Measurements from ENCODE around the gene NR5A2.

The NR5A2 gene

DNA sequence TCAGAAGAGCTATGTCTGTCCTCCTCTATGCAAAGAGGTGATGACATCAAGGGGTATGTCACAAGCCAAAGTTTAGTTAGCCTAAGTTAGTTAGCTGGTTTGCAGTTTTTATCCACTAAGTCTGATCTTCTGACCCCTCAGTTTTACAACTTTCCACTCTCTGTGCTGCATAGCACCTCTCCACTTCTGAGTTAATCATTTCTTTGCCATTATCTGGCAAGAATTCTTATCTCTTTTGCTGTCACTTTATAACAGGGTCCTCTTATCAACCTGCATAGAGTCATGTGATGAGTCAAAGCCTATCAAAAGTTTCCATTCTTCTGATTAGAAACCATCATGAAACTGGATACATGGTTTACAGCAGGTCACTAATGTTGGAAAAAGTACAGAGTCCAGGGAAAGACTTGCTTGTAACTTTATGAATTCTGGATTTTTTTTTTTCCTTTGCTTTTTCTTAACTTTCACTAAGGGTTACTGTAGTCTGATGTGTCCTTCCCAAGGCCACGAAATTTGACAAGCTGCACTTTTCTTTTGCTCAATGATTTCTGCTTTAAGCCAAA lies at the start of gene NR5A2:
Gene NR5A2 (plus strand): TSS at position 447 of the 560 bp plus-strand sequence. CDS start 138 bp downstream, outside the sequence.
- CTCF ChIA-PET, result no interaction called here

GRCh38 chr1:199978408-199978940 lies 49.0 kb upstream of the NR5A2 start:
- TF ChIP-seq TRIM28 (IDR thresholded peaks at IDR 0.05; ENCODE audit: borderline replicate concordance, low read length) (no peak), ZEB2 (tag by site-specific recombination; IDR thresholded peaks at IDR 0.05) (no peak), ZBTB7A (tag by site-specific recombination; IDR thresholded peaks at IDR 0.05; ENCODE audit: low read depth) (no peak), ZNF223 (tag by site-specific recombination; IDR thresholded peaks at IDR 0.05) (no peak), ZNF433 (tag by site-specific recombination; IDR thresholded peaks at IDR 0.05; ENCODE audit: low read depth) (no peak), GLIS1 (tag by site-specific recombination; IDR thresholded peaks at IDR 0.05) (no peak), SALL2 (tag by site-specific recombination; IDR thresholded peaks at IDR 0.05; ENCODE audit: borderline replicate concordance) (no peak), ZSCAN18 (tag by site-specific recombination; IDR thresholded peaks at IDR 0.05) (no peak), SCRT1 (tag by site-specific recombination; IDR thresholded peaks at IDR 0.05; ENCODE audit: borderline replicate concordance) (no peak), ZNF221 (tag by site-specific recombination; IDR thresholded peaks at IDR 0.05; ENCODE audit: borderline replicate concordance) (no peak), PRDM4 (tag by site-specific recombination; IDR thresholded peaks at IDR 0.05) (no peak), ZNF514 (tag by site-specific recombination; IDR thresholded peaks at IDR 0.05) (no peak), ZNF140 (tag by site-specific recombination; IDR thresholded peaks at IDR 0.05) (no peak)
- no peaks in the 10 kb centered on the region for H3K9me3 ChIP-seq (ENCODE audit: control insufficient read depth, insufficient read depth, low read depth, low read length)
- CTCF ChIA-PET, result no interaction called here
- no peak overlapping the region for H3K4me3 ChIP-seq (ENCODE audit: low read depth, low read length)
- POLR2A ChIA-PET, result no interaction called here
- no peaks in the 10 kb centered on the region for H3K4me1 ChIP-seq (ENCODE audit: control insufficient read depth, insufficient read depth, low read length)
- H3K36me3 ChIP-seq (ENCODE audit: control insufficient read depth in 2 of 2, insufficient read depth in 1 of 2, low read length in 2 of 2), result no peaks in the 10 kb centered on the region
- H3K27ac ChIP-seq (ENCODE audit: extremely low read depth, low read depth, low read length), result no peak overlapping the region

More for the DNA sequence above, at the start of gene NR5A2:
- H3K27ac ChIP-seq (ENCODE audit: extremely low read depth, low read depth, low read length), result no peak within 1 kb of the TSS
- peaks cover 6% of the 10 kb centered on the region for H3K4me1 ChIP-seq (ENCODE audit: control insufficient read depth, insufficient read depth, low read length)
- TF ChIP-seq GLIS1 (tag by site-specific recombination; IDR thresholded peaks at IDR 0.05) (no peak), ZNF777 (tag by site-specific recombination; IDR thresholded peaks at IDR 0.05; ENCODE audit: borderline replicate concordance) (no peak), TRIM28 (IDR thresholded peaks at IDR 0.05; ENCODE audit: borderline replicate concordance, low read length) (no peak), ZNF335 (tag by site-specific recombination; conservative IDR thresholded peaks at IDR 0.05) (peak; percentile 27; the same call in 1 of the 2 replicates), PRDM1 (tag by site-specific recombination; IDR thresholded peaks at IDR 0.05) (0 out of 2 replicates have a peak, but pooled peaks have one; percentile 16)
- H3K4me3 ChIP-seq (ENCODE audit: low read depth, low read length), result no peak within 1 kb of the TSS; the same call in 1 of the 2 replicates
- H3K36me3 ChIP-seq (ENCODE audit: control insufficient read depth in 2 of 2, insufficient read depth in 1 of 2, low read length in 2 of 2), result no peaks in the 10 kb centered on the region
- no peaks in the 10 kb centered on the region for H3K9me3 ChIP-seq (ENCODE audit: control insufficient read depth, insufficient read depth, low read depth, low read length)
- POLR2A ChIA-PET, result no interaction called here

DNA sequence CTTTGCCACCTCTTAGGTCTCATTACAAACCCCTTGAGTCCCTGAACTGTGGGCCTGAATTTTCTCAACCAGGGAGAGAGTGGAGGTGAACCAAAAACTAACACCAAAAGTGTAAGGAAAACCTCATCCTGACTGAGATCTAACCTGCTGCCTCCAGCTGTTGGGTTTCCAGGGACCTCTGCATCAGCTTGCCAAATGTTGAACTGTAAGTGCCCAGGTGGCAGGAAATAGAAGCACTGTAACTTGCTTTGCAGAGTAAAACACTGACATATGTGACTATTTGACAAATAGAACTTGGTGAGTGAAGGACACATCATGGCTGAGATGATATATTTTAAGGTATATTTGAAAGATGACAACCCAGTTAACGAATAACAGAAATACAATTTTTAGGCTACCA lies 48.4 kb upstream of the NR5A2 start:
- H3K27ac ChIP-seq (ENCODE audit: extremely low read depth, low read depth, low read length), result no peak overlapping the region
- CTCF ChIA-PET, result interaction anchor here (0.6 kb wide), 1 partner anchor 1458 kb away, joined by 3 read pairs; no protein-coding TSS in a partner anchor
- H3K4me3 ChIP-seq (ENCODE audit: low read depth, low read length), result no peak overlapping the region
- TF ChIP-seq, protein P1, sequence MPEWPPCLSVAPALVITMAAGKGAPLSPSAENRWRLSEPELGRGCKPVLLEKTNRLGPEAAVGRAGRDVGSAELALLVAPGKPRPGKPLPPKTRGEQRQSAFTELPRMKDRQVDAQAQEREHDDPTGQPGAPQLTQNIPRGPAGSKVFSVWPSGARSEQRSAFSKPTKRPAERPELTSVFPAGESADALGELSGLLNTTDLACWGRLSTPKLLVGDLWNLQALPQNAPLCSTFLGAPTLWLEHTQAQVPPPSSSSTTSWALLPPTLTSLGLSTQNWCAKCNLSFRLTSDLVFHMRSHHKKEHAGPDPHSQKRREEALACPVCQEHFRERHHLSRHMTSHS (tag by site-specific recombination; IDR thresholded peaks at IDR 0.05), result no peak
- TF ChIP-seq ZBTB48 (tag by site-specific recombination; IDR thresholded peaks at IDR 0.05), result no peak
- no peak for TF ChIP-seq ZNF654 (tag by site-specific recombination; IDR thresholded peaks at IDR 0.05; ENCODE audit: low read depth)
- no peaks in the 10 kb centered on the region for H3K9me3 ChIP-seq (ENCODE audit: control insufficient read depth, insufficient read depth, low read depth, low read length)
- POLR2A ChIA-PET, result no interaction called here
- no peaks in the 10 kb centered on the region for H3K36me3 ChIP-seq (ENCODE audit: control insufficient read depth in 2 of 2, insufficient read depth in 1 of 2, low read length in 2 of 2)
- no peaks in the 10 kb centered on the region for H3K4me1 ChIP-seq (ENCODE audit: control insufficient read depth, insufficient read depth, low read length)

All from HEK293 (cell line).